GM18520 (cell line): ENCODE measurements around the gene THEM5.

Source experiments
- ATAC-seq: cut with Tn5 transposase; IDR thresholded peaks from one replicate; pipeline ENCODE4 v1.9.1; 2021; ENCODE audit not compliant: unreplicated experiment

The THEM5 gene

DNA sequence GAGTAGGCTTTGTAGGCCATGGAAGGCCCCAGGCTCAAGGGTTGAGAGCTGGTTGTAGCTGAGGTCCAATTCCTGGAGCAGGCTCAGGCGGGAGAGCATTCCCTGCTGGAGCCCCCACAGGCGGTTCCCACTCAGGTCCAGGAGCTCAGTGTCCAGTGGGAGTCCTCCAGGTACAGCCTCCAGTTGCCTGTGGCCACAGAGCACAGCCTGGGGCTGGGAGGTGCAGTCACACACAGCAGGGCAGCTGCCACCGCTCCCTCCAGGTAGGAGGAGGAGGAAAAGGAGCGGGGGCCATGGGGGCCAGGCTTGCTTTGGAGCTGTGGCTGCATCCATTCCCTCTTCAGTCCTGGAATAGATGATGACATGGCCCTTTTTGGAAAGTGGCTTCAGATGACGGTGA, 51.1 kb downstream of the THEM5 start:
- no peak for ATAC-seq

DNA sequence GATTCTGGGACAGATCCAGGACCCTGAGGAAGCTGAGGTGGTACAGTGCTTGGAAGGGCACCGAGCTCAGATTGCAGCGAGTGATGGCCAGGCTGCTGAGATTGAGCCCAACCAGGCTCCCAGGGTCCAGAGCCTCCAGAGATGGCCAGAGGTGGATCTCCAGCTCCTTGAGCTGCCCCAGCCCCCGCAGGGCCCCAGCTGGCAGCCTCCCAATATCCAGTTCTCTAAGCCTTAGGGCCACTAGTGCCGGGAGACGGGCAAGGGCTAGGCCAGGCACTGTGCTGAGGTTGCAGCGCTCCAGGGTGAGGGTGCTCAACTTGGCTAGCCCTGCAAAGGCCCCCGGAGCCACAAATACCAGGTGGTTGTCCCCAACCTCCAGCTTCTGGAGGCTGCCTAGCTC, 51.7 kb downstream of the THEM5 start:
- ATAC-seq = no peak

DNA sequence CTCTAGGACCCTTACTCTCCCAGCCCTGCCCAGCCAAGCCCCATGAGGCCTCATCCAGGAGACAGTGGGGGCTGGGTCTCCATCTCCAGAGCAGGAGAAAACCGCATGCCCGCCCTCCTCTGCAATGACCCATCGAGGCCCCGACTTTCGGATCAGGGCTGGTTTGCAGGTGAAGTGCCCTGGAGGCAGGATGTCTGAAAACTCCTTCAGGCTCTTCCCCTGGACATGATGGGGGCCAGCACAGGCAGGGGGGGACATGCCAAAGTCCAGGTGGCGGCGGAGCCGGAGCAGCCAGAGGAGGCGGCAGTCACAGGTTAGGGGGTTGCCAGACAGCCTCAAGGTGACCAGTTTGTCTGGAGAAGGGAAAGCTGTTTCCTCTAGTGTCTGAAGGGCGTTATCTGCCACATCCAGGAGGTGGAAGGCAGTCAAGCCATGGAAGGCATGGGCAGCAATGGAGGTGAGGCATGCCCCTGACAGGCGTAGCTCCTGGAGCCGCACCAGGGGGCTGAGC, 52.1 kb downstream of the THEM5 start:
- ATAC-seq = no peak

DNA sequence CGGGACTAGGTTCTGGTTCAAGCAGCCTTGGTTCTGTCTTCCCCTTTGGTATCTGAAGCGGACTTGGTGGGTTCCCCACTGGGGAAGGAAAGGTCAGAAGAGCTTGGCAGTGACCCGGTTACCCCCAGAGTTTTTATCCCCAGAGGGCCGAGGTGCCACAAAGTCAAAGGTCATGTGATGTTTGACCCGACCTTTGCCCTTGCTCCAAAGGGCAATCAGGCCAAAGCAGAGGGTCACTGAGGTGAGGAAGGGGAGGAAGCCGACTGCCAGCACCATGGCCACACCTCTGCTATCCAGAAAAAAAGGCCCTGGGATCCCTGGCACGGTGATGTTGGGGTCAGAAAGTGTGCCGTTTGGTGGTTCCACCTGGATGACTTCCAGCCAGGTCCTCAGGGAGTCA, 52.7 kb downstream of the THEM5 start:
- no peak for ATAC-seq

DNA sequence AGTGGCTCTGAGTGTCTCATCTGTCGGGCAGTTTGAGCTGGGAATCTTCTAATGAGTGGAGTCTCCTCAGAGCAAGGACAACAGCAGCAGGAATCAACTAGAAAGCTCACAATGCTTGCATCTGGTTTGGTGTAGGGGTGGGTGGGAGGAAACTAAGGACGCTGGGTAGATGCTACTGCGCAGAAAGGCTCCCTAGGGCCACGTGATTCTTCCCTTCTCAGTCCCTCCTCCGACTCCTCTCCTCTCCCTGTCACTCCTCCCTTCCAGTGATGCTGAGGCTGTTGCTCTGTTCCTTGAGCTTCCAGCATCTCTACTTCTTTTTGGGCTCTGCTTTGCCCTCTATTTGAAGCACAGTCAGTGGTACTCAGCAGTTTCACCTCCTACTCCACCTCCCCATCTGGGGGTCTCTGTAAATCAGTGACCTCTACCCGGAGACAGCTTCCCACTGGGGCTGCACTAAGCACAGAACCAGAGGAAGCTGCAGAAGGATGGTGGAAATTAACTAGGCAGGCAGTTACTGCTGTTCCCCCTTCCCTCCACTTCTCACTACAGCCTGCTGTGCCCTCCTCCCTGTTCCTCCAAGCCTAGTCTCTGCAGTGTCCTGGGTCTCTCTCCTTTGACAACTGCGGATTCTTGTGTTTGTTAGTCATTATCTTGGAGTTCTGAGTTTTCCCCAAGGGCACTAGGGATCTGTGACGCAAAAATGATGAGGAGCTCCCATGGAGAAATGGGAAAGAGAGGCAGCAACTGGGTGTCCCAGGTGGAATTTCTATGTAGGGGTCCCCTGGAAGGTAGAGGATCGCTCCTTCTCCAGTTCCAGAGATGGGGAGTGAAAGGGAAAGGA, 54.1 kb downstream of the THEM5 start:
- no peak for ATAC-seq

DNA sequence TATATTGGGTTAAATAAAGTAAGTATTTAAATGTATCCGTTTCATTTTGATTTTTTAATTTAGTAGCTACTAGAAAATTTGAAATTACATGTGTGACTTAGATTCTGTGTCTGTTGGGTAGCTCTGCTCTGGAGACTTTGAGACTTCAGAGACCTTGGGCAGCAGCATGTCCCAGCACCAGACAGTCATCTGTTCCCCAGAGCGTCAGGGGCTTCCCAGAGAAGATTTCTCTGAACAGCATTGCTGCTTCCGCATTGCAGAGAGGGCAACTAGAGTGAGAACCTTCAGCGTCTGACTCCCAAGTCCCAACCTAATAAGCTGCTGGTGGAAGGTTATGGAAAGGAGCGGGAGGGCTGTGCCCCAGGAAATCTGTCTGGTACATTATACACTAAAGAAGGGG, 54.9 kb downstream of the THEM5 start:
- ATAC-seq = no peak
